HG02610 (cell line): ENCODE data around the gene PRKCA.
"Not testable (repeated sequence)": the region's sequence is repeated elsewhere in the genome, so short reads cannot be mapped to it uniquely, and the experiment has no call there.

ENCODE experiments used
- ATAC-seq: cut with Tn5 transposase; IDR thresholded peaks from one replicate; pipeline ENCODE4 v1.9.1; 2021; ENCODE audit warnings: mild to moderate bottlenecking, moderate library complexity; ENCODE audit not compliant: unreplicated experiment

The PRKCA gene

GRCh38 chr17:66480243-66480642, 177.8 kb downstream of the PRKCA start:
- ATAC-seq: no peak

- ATAC-seq: no peak
Measured at GRCh38 chr17:66480802-66481201, 178.4 kb downstream of the PRKCA start.

GRCh38 chr17:66481271-66481670, 178.9 kb downstream of the PRKCA start:
- no peak for ATAC-seq

- ATAC-seq: no peak
Measured at GRCh38 chr17:66483906-66484305, 181.5 kb downstream of the PRKCA start.

DNA sequence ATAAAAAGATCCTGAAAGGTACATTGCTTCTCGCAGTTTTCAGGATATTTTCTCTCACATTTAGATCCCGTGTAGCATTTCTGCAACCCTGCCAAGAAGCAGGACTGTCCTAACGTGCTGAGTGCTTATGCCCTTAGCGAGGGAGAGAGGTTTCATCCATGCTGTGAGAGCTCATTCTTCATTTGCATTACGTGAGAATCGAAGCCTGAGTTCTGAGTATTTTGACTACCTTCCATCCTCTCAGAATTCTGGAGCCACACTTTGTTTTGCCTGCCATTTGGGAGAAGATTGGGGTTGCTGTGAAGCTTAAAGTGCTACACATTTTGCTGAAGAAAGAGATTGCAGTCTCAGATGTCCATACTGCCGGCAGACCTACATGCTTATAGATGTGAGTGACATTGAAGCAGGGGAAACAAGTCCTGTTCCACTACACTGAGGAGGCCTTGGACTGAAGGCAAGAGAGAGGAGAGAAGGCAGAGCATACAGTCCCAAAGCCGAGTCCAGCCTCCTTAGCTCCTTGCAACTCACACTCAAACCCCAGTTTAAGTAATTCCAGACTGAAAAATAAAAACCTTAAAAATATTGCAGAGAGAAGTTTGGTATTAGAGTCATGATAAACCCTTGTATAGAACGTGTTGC, 183.0 kb downstream of the PRKCA start:
- ATAC-seq: no peak

DNA sequence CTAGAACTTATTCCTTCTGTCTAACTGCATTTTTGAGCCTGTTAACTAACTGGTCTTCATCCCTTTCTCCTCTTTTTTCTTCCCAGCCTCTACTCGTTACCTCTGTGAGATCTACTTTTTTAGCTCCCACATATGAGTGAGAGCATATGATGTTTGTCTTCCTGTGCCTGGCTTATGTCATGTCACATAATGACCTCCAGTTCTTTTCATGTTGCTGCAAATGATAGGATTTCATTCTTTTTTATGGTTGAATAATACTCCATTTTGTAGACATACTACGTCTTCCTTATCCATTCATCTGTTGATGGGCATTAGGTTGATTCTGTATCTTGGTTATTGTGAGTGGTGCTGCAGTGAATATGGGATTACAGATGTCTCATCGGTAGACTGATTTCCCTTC, 184.7 kb downstream of the PRKCA start:
- ATAC-seq: no peak

- no peak for ATAC-seq
Measured at GRCh38 chr17:66487981-66488468, 185.6 kb downstream of the PRKCA start.

- no peak for ATAC-seq
Measured at GRCh38 chr17:66488864-66489263, 186.5 kb downstream of the PRKCA start.

DNA sequence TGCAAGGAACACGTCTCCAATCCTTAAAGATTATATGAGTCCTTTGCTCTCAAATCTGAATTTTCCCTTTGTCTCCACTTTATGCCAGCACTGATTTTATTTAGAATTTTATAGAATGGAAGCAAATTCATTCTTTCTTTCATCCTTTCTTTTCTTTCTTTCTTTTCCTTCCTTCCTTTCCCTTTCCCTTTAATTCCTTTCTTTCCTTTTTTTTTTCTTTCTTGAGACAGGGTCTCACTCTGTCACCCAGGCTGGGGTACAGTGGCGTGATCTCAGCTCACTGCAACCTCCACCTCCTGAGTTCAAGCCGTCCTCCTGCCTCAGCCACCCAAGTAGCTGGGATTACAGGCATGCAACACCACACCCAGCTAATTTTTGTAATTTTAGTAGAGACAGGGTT, 187.2 kb downstream of the PRKCA start:
- not testable (repeated sequence) for ATAC-seq

DNA sequence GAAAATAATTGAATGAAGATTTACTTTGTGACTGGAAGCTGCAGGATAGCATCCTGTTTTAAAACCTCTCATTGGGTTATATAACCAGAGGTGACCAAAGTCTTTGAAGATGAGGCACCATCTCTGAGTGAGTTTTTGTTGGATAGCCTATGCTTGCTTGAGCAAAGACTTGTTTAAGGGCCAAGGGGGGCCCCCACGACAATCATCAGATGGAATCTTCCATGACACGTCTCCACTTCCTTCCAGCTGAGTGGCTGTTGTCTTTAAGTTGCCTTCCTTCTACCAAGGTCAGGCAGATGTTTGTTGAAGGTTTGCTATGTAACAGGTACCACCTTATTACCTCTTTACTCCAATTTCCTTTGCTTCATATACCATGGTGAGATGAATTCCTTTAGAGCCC, 188.8 kb downstream of the PRKCA start:
- ATAC-seq: no peak

- ATAC-seq: no peak
Measured at GRCh38 chr17:66491665-66492064, 189.3 kb downstream of the PRKCA start.

- no peak for ATAC-seq
Measured at GRCh38 chr17:66492080-66492479, 189.7 kb downstream of the PRKCA start.

GRCh38 chr17:66492561-66493005, 190.2 kb downstream of the PRKCA start:
- ATAC-seq: no peak

- no peak for ATAC-seq
Measured at GRCh38 chr17:66493283-66494019, 191.0 kb downstream of the PRKCA start.

- no peak for ATAC-seq
Measured at GRCh38 chr17:66494023-66494803, 191.8 kb downstream of the PRKCA start.

DNA sequence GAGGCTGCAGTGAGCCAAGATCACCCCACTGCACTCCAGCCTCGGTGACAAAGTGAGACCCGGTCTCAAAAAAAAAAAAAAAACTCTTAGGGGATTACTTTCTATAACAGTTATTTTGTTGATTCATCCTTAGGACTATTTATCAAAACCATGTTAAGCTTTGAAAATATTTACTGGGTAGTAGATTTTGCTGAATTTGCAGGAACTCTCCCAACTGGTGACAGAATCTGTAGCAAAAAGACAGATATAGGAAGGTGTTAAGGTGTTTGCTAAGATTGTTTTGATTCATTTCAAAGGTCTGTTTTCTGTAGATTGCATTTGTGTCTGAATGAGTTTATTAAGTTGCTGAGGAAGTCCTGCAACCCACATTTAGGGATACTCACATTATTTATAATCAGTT, 192.6 kb downstream of the PRKCA start:
- no peak for ATAC-seq

- ATAC-seq: no peak
Measured at GRCh38 chr17:66496306-66496705, 193.9 kb downstream of the PRKCA start.

DNA sequence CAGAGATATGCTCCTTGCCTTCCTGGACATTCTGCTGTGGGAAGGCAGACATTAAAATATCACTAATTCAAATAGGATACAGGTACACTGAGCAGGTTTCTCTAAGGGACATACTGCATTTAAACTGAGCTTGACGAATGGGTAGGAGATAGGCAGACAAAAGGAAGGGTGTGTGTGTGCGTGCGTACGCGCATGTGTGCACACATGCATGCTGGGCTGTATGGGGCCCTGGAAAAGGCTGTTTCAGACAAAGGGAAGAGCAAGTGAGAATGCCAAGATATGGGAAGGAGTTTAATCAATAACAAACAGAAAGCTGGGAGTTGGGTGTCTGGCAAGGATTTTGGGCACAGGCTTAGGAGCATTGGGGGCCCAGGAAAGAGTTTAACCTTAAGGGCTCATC, 196.2 kb downstream of the PRKCA start:
- ATAC-seq: no peak

DNA sequence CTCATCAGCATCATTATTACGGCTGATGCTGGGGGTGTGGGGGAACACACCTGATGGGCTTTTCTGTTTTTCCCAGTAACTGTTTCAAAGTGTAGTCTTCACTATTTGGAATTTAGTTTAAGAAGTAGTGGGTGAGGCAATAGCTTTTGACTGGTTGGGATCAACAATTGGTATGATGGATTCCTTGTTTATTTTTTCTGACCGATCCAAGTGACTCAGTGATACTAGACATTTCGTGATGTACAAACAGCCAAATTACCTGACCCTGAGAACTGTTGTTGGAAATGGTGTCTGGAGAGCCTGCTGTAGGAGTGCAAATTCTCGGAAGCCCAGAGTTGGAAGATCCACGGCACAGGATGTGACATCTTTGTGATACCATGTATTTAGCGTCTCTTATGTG, 204.2 kb downstream of the PRKCA start:
- ATAC-seq: no peak

GRCh38 chr17:66507103-66507923, 204.9 kb downstream of the PRKCA start:
- ATAC-seq: no peak
